DOHH2 (cell line): ENCODE data around the gene CGB8.

ENCODE experiments used
- H3F3A ChIP-seq: fragments of 200-600 bp; sonication (generic), shearing (Covaris generic); 2 replicates; pipeline ENCODE4 v1.6.0; 2016; ENCODE audit warnings: antibody characterized with exemption, mild to moderate bottlenecking; ENCODE audit not compliant: control insufficient read depth, insufficient read depth
- H3K27ac ChIP-seq: fragments of 200-600 bp; sonication (generic); 2 replicates; pipeline ENCODE4 v1.5.1; 2014; ENCODE audit warnings: low read depth, mild to moderate bottlenecking, low read length, moderate library complexity
- H3K27me3 ChIP-seq: fragments of 200-600 bp; sonication (generic); 2 replicates; pipeline ENCODE4 v1.6.1; 2014; ENCODE audit warnings: mild to moderate bottlenecking, low read length, mixed read lengths; ENCODE audit not compliant: control insufficient read depth
- H3K36me3 ChIP-seq: fragments of 200-600 bp; sonication (generic); 2 replicates; pipeline ENCODE4 v1.6.1; 2014; ENCODE audit warnings: mild to moderate bottlenecking, low read length, moderate library complexity, mixed read lengths; ENCODE audit not compliant: control insufficient read depth
- H3K4me1 ChIP-seq: fragments of 200-600 bp; sonication (generic); 2 replicates; pipeline ENCODE4 v1.6.1; 2014; ENCODE audit warnings: mild to moderate bottlenecking, low read length, mixed read lengths; ENCODE audit not compliant: control insufficient read depth
- H3K4me2 ChIP-seq: fragments of 200-600 bp; sonication (generic); 2 replicates; pipeline ENCODE4 v1.6.0; 2014; ENCODE audit warnings: mild to moderate bottlenecking, low read length, moderate library complexity
- H3K4me3 ChIP-seq: fragments of 200-600 bp; sonication (generic); 2 replicates; pipeline ENCODE4 v1.5.1; 2014; ENCODE audit warnings: mild to moderate bottlenecking, low read length, mixed read lengths
- H3K79me2 ChIP-seq: fragments of 200-600 bp; sonication (generic); 2 replicates; pipeline ENCODE4 v1.6.1; 2014; ENCODE audit warnings: mild to moderate bottlenecking, low read length, mixed read lengths; ENCODE audit not compliant: control insufficient read depth
- H3K9me2 ChIP-seq: fragments of 200-600 bp; sonication (generic); replicated peaks from 2 replicates; pipeline ENCODE4 v1.6.1; 2014; ENCODE audit warnings: mild to moderate bottlenecking, low read length, mixed read lengths; ENCODE audit not compliant: control insufficient read depth
- H3K9me3 ChIP-seq: fragments of 200-600 bp; sonication (generic); 2 replicates; pipeline ENCODE4 v1.6.1; 2014; ENCODE audit warnings: antibody characterized with exemption, low read length, mixed read lengths; ENCODE audit not compliant: control insufficient read depth, insufficient read depth
- H4K20me1 ChIP-seq: fragments of 200-600 bp; sonication (generic); 2 replicates; pipeline ENCODE4 v1.6.0; 2014; ENCODE audit warnings: low read depth, mild to moderate bottlenecking, antibody characterized with exemption, low read length, moderate library complexity; ENCODE audit not compliant: control insufficient read depth, insufficient read depth
- EZH2phosphoT487 ChIP-seq: fragments of 200-600 bp; sonication (generic); IDR thresholded peaks from 2 replicates; pipeline ENCODE4 v1.6.1; 2017; ENCODE audit warnings: borderline replicate concordance, mild to moderate bottlenecking, antibody characterized with exemption, low read length, moderate library complexity, mixed read lengths
- TF ChIP-seq, protein P1 (sequence below): fragments of 200-600 bp; sonication (generic); IDR thresholded peaks from one replicate; pipeline ENCODE4 v1.5.1; 2014; ENCODE audit warnings: antibody characterized with exemption, mild to moderate bottlenecking, low read depth, low read length; ENCODE audit not compliant: poor library complexity, severe bottlenecking

The CGB8 gene

DNA sequence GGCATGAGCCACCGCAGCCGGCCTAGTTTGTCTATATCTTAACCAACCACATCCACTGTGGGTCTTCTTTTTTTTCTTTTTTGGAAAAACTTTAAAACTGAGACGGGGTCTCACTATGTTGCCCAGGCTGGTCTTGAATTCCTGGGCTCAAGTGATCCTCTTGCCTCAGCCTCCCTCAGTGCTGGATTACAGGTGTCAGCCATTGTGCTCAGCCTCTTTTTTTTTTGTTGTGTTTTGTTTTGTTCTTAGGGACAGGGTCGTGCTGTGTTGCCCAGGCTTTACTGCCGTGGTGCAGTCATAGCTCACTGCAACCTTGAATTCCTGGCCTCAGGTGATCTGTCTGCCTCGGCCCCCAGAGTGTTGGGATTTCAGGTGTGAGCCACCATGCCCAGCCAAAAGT is 43.8 kb upstream of the CGB8 start:
- H3K79me2 ChIP-seq: peaks cover 82% of the 10 kb centered on the region
- H3K36me3 ChIP-seq: peaks cover 87% of the 10 kb centered on the region

DNA sequence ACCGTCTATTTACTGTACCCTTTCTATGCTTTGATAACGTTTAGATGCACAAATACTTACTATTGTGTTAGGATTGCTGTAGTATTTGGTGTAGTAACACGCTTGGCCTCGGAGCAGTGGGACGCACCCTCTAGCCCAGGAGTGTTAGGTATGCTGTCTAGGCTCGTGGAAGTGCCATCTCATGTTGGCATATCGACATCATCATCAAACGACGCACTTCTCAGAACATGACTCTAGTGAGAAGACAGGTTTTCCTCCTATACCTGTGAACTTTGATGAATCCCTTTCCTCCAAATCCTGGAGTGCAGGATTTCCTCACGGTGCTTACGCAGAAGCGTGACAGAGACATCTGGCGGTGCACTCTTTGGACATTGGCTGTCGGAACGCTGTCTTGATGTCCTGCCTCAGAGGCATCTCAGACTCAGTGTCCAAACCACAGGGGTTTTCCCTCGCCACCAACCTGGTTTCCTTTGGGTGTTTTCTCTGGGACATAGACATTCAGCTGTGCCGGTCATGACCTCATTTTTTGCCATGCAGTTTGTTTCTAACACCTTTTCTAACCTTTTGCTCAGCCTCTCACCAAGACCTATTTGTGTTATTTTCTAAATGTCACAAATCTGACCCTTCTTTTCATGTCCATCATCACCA is 42.6 kb upstream of the CGB8 start:
- H3F3A ChIP-seq: peaks cover 3% of the 10 kb centered on the region
- no peaks in the 10 kb centered on the region for H3K27me3 ChIP-seq
- peaks cover 29% of the 10 kb centered on the region for H4K20me1 ChIP-seq

More for the DNA sequence above, 43.8 kb upstream of the CGB8 start:
- H3K27me3 ChIP-seq: no peaks in the 10 kb centered on the region
- H3K4me1 ChIP-seq: peaks cover 1% of the 10 kb centered on the region
- H3K9me3 ChIP-seq: no peaks in the 10 kb centered on the region
- no peak overlapping the region for H3K4me3 ChIP-seq
- peaks cover 17% of the 10 kb centered on the region for H4K20me1 ChIP-seq
- no peaks in the 10 kb centered on the region for H3K9me2 ChIP-seq
- H3K4me2 ChIP-seq: no peak overlapping the region
- no peak overlapping the region for H3K27ac ChIP-seq
- TF ChIP-seq EZH2phosphoT487: no peak
- TF ChIP-seq, protein P1, sequence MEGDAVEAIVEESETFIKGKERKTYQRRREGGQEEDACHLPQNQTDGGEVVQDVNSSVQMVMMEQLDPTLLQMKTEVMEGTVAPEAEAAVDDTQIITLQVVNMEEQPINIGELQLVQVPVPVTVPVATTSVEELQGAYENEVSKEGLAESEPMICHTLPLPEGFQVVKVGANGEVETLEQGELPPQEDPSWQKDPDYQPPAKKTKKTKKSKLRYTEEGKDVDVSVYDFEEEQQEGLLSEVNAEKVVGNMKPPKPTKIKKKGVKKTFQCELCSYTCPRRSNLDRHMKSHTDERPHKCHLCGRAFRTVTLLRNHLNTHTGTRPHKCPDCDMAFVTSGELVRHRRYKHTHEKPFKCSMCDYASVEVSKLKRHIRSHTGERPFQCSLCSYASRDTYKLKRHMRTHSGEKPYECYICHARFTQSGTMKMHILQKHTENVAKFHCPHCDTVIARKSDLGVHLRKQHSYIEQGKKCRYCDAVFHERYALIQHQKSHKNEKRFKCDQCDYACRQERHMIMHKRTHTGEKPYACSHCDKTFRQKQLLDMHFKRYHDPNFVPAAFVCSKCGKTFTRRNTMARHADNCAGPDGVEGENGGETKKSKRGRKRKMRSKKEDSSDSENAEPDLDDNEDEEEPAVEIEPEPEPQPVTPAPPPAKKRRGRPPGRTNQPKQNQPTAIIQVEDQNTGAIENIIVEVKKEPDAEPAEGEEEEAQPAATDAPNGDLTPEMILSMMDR: no peak
- peaks cover 11% of the 10 kb centered on the region for H3F3A ChIP-seq

DNA sequence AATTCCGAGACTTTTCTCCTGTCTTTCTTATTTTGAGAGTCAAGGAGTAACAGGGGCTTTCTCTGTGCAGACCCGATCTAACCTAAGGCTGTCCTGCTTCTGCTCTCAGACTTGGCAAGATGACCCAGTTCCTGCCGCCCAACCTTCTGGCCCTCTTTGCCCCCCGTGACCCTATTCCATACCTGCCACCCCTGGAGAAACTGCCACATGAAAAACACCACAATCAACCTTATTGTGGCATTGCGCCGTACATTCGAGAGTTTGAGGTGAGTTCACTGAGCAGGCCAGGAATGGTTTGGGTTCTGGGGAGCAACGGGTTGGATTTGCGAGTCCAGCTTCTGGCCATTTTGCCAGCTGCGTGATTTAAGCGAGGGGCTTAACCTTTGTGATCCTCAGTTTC is 37.4 kb upstream of the CGB8 start:
- H3K36me3 ChIP-seq: peaks cover 54% of the 10 kb centered on the region

More for the DNA sequence above, 42.6 kb upstream of the CGB8 start:
- H3K9me2 ChIP-seq: no peaks in the 10 kb centered on the region
- peaks cover 88% of the 10 kb centered on the region for H3K36me3 ChIP-seq
- H3K9me3 ChIP-seq: no peaks in the 10 kb centered on the region
- TF ChIP-seq, protein P1: no peak
- TF ChIP-seq EZH2phosphoT487: no peak
- peaks cover 87% of the 10 kb centered on the region for H3K79me2 ChIP-seq
- H3K4me2 ChIP-seq: no peak overlapping the region
- peaks cover 13% of the 10 kb centered on the region for H3K4me1 ChIP-seq
- H3K27ac ChIP-seq: no peak overlapping the region
- H3K4me3 ChIP-seq: no peak overlapping the region

More for the DNA sequence above, 37.4 kb upstream of the CGB8 start:
- Histone ChIP-seq H4K20me1 (peaks cover 32% of the 10 kb centered on the region), H3F3A (no peaks in the 10 kb centered on the region), H3K9me2 (no peaks in the 10 kb centered on the region), H3K4me3 (peak overlapping the region; percentile 94), H3K4me2 (peak overlapping the region; percentile 79), H3K27ac (0 out of 2 replicates have a peak overlapping the region, but pooled peaks have one; percentile 56), H3K27me3 (no peaks in the 10 kb centered on the region), H3K9me3 (no peaks in the 10 kb centered on the region), H3K79me2 (peaks cover 61% of the 10 kb centered on the region), H3K4me1 (peaks cover 22% of the 10 kb centered on the region)
- TF ChIP-seq, protein P1: no peak
- no peak for TF ChIP-seq EZH2phosphoT487
